HFFc6 (cell line): ENCODE results near the gene STYXL1. TPM values are rescaled to one million over a fixed set of nuclear protein-coding genes. Genes with fewer than 3 reads are reported as not detected.
A peak's percentile ranks its signal among the peaks of the same experiment; 100 is the strongest.
"Not testable (repeated sequence)": the region's sequence is repeated elsewhere in the genome, so short reads cannot be mapped to it uniquely, and the experiment has no call there.

Experiments used
- DNase-seq: peaks from one replicate; pipeline ENCODE4 v3.0.0-alpha.2; 2018
- H3K27ac Mint-ChIP-seq: 2 replicates; pipeline ENCODE4 v1.8.0; 2020; ENCODE audit warnings: mild to moderate bottlenecking, mixed read lengths
- H3K27me3 Mint-ChIP-seq: 2 replicates; pipeline ENCODE4 v1.8.0; 2021; ENCODE audit warnings: mild to moderate bottlenecking, moderate library complexity, mixed read lengths; ENCODE audit not compliant: insufficient read depth
- H3K36me3 Mint-ChIP-seq: 2 replicates; pipeline ENCODE4 v1.8.0; 2021; ENCODE audit warnings: low read depth, mixed read lengths
- H3K4me1 Mint-ChIP-seq: 2 replicates; pipeline ENCODE4 v1.8.0; 2020; ENCODE audit warnings: low read depth, mixed read lengths
- H3K4me3 Mint-ChIP-seq: 2 replicates; pipeline ENCODE4 v1.8.0; 2020; ENCODE audit warnings: mild to moderate bottlenecking, moderate library complexity, mixed read lengths
- H3K9me3 Mint-ChIP-seq: 2 replicates; pipeline ENCODE4 v1.8.0; 2020; ENCODE audit warnings: mild to moderate bottlenecking, mixed read lengths
- total RNA-seq, 6 experiments: library from RNA; stranded (reverse); fragmentation: NEBNext Ultra II Directional; extraction: Animal tissue kit (Norgen Biotek cat#: 25700); gene quantifications; 2 replicates in 1 of 6; 3 replicates in 5 of 6; pipeline ENCODE4 v1.2.3, GENCODE V29; 2021
- TF ChIP-seq, protein P1 (sequence below): fragments of 200-600 bp; sonication (generic); IDR thresholded peaks from 2 replicates; pipeline ENCODE4 v1.5.0; 2021; ENCODE audit warnings: antibody characterized with exemption, mild to moderate bottlenecking

Gene STYXL1
- total RNA-seq, 6 experiments from 2014 or later: 29.6 to 38.3 (median 32.0) TPM

DNA sequence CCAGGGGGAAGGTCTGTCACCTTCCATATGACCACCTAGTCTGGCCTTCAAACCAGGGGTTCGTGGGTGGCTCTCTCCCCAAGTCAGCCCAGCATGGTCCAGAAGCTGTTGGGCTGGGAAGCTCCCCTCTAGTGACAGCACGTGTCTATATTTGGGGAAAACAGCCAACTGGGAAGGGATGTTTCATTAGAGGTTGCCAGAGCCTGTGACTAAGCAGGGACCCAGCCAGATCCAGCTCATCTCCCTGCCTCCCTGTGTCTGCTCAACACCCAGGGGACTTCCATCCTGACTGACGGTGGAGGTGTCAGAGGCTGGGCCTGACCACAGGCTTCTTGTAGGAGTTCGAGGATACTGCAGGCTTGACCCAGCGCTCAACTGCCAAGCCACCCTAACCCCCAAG is 10.5 kb downstream of the STYXL1 start:
- TF ChIP-seq, protein P1, sequence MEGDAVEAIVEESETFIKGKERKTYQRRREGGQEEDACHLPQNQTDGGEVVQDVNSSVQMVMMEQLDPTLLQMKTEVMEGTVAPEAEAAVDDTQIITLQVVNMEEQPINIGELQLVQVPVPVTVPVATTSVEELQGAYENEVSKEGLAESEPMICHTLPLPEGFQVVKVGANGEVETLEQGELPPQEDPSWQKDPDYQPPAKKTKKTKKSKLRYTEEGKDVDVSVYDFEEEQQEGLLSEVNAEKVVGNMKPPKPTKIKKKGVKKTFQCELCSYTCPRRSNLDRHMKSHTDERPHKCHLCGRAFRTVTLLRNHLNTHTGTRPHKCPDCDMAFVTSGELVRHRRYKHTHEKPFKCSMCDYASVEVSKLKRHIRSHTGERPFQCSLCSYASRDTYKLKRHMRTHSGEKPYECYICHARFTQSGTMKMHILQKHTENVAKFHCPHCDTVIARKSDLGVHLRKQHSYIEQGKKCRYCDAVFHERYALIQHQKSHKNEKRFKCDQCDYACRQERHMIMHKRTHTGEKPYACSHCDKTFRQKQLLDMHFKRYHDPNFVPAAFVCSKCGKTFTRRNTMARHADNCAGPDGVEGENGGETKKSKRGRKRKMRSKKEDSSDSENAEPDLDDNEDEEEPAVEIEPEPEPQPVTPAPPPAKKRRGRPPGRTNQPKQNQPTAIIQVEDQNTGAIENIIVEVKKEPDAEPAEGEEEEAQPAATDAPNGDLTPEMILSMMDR: no peak
- Mint-ChIP-seq H3K4me3 (no peak overlapping the region), H3K36me3 (0 out of 2 replicates have a peak, but pooled peaks cover 5% of the 10 kb centered on the region), H3K9me3 (no peaks in the 10 kb centered on the region), H3K4me1 (peaks cover 20% of the 10 kb centered on the region), H3K27me3 (no peaks in the 10 kb centered on the region; the same call in 1 of the 2 replicates), H3K27ac (peak overlapping the region; percentile 75)
- DNase-seq: peak; percentile 83

DNA sequence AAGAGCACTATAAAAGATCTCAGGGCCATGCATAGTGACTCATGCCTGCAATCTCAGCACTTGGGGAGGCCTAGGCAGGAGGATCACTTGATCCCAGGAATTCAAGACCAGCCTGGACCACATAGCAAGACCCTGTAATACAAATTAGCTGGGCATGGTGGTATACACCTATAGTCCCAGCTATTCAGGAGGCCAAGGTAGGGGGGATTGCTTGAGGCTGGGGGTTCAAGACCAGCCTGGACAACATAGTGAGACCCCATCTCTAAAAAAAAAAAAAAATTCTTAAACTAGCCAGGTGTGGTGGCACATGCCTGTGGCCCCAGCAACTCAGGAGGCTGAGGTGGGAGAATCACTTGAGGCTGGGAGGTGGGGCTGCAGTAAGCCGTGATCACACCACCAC is 15.8 kb downstream of the STYXL1 start:
- H3K27ac Mint-ChIP-seq: no peak overlapping the region

DNA sequence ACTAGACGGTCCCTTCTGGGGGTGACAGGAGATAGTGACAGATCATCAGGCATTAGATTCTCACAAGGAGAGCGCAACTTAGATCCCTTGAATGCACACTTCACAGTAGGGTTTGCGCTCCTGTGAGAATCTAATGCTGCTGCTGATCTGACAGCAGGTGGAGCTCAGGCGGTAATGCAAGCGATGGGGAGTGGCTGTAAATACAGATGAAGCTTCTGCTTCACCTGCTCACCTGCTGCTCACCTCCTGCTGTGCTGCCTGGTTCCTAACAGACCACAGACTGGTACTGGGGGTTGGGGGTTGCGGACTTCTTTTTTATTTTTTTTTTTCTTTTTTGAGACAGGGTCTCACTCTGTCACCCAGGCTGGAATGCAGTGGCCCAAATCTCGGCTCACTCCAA is 18.1 kb downstream of the STYXL1 start:
- not testable (repeated sequence) for H3K4me3 Mint-ChIP-seq, H3K27me3 Mint-ChIP-seq, H3K36me3 Mint-ChIP-seq, H3K4me1 Mint-ChIP-seq, H3K27ac Mint-ChIP-seq, DNase-seq, H3K9me3 Mint-ChIP-seq

More for the DNA sequence above, 15.8 kb downstream of the STYXL1 start:
- Mint-ChIP-seq H3K4me3 (no peak overlapping the region), H3K9me3 (no peaks in the 10 kb centered on the region), H3K27me3 (no peaks in the 10 kb centered on the region; the same call in 1 of the 2 replicates), H3K4me1 (peaks cover under 1% of the 10 kb centered on the region), H3K36me3 (0 out of 2 replicates have a peak, but pooled peaks cover 5% of the 10 kb centered on the region)
- TF ChIP-seq, protein P1: no peak
- no peak for DNase-seq

DNA sequence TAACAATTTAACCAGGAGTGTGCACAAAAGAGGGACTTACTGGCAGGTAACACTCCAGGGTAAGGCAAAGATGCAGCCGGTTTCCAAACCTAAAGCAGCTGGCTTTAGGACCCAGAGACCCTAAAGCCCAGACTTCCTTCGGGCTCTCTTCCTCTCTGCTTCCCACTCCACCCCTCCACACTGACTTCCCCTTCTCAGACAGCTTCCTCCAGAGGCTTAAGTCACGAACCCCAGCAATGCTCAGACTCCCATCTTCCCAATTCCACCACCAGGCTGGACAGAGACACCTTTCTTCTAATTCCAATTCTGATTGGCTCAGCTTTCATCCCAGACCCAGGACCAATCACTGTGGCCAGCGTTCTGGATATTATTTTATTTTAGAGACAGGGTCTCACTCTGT is 24.8 kb downstream of the STYXL1 start:
- no peak overlapping the region for H3K4me3 Mint-ChIP-seq
- peaks cover 8% of the 10 kb centered on the region for H3K36me3 Mint-ChIP-seq

DNA sequence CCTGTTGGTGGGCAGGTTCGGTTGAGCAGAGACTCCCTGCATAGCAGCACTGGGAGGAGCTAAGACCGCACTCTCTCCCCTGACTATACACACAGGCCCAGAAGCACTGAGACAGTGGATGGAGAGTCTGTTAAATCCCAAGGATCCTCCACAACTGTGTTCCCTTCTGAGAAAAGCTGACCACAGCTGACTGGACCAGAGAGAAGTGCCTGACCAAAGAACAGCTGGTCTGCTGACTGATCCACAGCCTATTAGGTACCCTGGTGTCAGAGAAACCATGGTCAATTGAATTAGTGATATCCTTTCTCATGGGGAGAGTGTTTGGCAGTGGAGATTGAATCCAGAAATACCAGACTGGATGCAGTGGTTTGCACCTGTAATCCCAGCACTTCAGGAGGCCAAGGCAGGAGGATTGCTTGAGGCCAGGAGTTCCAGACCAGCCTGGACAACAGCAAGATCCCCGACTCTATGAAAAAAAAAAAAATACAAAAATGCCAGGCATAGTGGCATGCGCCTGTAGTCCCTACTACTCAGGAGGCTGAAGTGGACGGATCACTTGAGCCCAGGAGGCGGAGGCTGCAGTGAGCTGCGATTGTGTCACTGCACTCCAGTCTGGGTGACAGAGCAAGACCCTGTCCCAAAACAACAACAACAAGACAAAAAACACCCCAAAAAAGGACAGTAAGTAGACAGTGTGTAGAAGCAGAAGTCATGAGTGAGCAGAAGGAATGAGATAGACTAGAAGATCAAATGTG is 25.6 kb downstream of the STYXL1 start:
- peaks cover 1% of the 10 kb centered on the region; the same call in 1 of the 2 replicates for H3K27me3 Mint-ChIP-seq
- no peaks in the 10 kb centered on the region for H3K4me1 Mint-ChIP-seq
- no peak for DNase-seq
- peaks cover 8% of the 10 kb centered on the region for H3K36me3 Mint-ChIP-seq
- no peak overlapping the region for H3K27ac Mint-ChIP-seq
- TF ChIP-seq, protein P1: no peak
- H3K4me3 Mint-ChIP-seq: no peak overlapping the region
- H3K9me3 Mint-ChIP-seq: no peaks in the 10 kb centered on the region

More for the DNA sequence above, 24.8 kb downstream of the STYXL1 start:
- Mint-ChIP-seq H3K9me3 (no peaks in the 10 kb centered on the region), H3K4me1 (no peaks in the 10 kb centered on the region), H3K27me3 (peaks cover 1% of the 10 kb centered on the region; the same call in 1 of the 2 replicates), H3K27ac (no peak overlapping the region)
- DNase-seq: no peak
- TF ChIP-seq, protein P1: no peak

DNA sequence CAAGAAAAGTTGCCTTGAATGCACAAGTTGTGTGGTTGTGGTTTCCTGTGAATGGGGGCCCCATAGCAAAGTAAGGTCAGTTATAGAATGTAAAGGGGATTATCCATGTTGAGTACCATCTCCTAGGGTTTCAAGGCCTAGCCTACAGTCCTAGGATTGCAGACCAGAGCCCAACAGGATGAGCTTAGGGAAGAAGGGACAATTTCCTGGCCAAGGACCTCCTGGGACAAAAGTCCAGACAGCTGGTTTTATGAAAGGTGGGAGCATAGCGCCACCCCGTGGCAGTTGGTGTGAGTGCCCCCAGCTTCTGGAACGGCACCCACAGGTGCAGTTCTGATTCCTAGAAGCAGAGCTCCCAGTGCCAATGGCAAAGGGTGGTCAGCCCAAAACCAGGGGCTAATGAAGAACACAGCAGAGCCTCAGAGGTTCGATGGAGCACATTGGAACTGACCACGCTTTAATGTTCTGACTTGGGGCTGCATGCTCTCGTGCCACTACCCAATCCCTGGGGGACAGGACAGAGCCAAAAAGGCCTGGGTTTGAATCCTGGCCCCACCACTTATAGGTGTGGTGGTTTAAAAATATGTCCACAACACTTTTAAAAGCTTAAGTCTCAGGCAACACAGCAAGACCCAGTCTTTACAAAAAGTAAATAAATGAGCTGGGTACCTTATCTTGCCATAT is 27.6 kb downstream of the STYXL1 start:
- no peaks in the 10 kb centered on the region for H3K9me3 Mint-ChIP-seq
- H3K4me3 Mint-ChIP-seq: no peak overlapping the region
- peak; percentile 32 for DNase-seq
- H3K27me3 Mint-ChIP-seq: peaks cover 1% of the 10 kb centered on the region; the same call in 1 of the 2 replicates
- H3K27ac Mint-ChIP-seq: no peak overlapping the region
- H3K4me1 Mint-ChIP-seq: no peaks in the 10 kb centered on the region
- TF ChIP-seq, protein P1: peak; percentile 97
- peaks cover 8% of the 10 kb centered on the region for H3K36me3 Mint-ChIP-seq

DNA sequence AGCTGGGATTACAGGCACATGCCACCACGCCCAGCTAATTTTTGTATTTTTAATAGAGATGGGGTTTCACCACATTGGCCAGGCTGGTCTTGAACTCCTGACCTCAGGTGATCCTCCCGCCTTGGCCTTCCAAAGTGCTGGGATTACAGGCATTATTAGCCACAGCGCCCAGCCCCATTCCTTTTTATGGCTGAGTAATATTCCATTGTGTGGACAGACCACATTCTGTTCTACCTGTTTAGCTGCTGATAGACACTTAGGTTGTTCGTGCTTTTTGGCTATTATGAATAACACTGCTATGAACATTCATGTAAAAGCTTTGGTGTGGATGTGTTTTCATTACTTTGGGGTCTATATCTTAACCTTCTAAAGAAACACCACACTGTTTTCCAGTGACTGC is 29.3 kb downstream of the STYXL1 start:
- DNase-seq, H3K27me3 Mint-ChIP-seq, H3K27ac Mint-ChIP-seq, H3K9me3 Mint-ChIP-seq, H3K36me3 Mint-ChIP-seq, H3K4me3 Mint-ChIP-seq, H3K4me1 Mint-ChIP-seq: not testable (repeated sequence)
